Activated CD8-positive, alpha-beta memory T cell treated with anti-CD3 and anti-CD28 coated beads for 36 hours (primary cell): Measurements from ENCODE around the gene MESD. TPM values are rescaled to one million over a fixed set of nuclear protein-coding genes. Genes with fewer than 3 reads are reported as not detected.

ENCODE experiments used
- CTCF ChIA-PET: fragments of 350-600 bp; sonication (Branson Sonifier 250); formaldehyde crosslinking; loops from one replicate; lab custom pipeline; 2021; ENCODE audit warnings: antibody characterized with exemption; lab: Charles Lee
- POLR2A ChIA-PET: fragments of 350-600 bp; sonication (Branson Sonifier 250); formaldehyde crosslinking; loops from one replicate; lab custom pipeline; 2021; ENCODE audit warnings: antibody characterized with exemption; lab: Charles Lee
- total RNA-seq, 2 experiments: library from RNA; stranded (reverse); gene quantifications; one replicate each; pipeline ENCODE4 v1.2.3, GENCODE V29; 2021

Gene MESD
- total RNA-seq, 2 experiments from 2014 or later: 26.5 to 28.1 TPM

DNA sequence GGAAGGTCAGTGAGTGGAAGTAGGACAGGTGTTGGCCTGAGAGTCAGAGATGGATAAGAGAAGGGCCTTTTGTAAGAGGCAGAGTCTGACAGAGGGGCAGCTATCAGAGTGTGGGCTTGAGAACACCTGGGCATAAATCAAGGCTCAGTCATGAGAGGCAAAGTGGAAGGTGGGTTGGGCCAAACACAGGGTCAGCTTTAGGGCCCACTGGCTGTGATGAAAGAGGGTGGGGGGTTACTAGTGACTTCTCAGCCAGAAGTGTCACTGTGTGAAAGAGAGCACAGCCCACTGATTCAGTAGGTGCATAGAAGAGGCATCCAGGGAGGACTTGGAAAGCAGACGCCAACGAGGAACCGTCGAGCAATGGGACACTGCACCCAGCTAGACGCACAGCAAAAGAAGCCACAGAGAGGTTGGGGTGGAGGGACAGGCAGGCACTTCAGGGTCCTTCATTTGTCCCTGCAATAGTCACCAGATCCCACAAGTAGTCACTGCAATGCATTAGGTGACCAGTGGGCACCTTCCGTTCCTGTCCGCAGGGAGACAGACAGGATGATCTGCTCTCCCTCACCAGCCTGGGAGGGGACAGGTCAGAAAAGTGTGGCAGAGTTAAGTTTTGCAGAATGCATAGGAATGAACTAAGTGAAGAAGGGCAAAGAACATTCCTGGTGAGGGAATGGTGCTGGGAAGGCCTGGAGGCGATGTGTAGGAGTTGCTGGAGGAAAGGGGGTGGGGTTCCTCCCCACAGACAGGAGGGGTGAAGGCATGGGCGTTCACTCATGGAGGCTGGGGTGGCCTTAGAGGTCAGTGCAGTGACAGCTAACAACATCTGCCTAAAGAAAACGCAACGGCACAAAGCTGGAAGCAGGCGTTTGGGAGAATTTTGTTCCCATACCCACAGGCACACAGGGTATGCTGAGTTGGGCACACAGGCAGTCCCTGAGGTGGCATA lies 36.3 kb downstream of the MESD start:
- CTCF ChIA-PET: interaction anchor here (0.6 kb wide), 1 partner anchor 28 kb away, joined by 3 read pairs; no protein-coding TSS in a partner anchor
- POLR2A ChIA-PET: no interaction called here

DNA sequence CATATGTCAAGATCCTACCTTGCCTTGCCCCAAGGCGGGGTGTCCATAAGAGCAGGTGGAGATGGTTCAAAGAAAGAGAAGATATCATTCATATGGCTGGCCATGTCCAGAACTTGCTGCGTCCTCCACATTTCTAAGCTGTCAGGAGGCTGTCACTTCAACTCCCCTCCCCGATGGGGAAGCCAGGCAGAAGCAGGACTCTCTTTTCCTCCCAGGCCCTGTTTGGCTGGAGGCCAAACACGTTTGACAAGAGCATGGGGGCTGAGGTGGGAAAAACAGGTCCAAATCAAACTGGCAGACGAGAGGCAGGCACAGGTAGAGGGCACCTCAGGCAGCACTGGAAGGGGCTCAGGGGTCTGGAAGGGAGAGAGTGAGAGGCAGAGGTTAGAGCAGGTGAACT lies 37.7 kb downstream of the MESD start:
- ChIA-PET POLR2A (no interaction called here), CTCF (no interaction called here)

DNA sequence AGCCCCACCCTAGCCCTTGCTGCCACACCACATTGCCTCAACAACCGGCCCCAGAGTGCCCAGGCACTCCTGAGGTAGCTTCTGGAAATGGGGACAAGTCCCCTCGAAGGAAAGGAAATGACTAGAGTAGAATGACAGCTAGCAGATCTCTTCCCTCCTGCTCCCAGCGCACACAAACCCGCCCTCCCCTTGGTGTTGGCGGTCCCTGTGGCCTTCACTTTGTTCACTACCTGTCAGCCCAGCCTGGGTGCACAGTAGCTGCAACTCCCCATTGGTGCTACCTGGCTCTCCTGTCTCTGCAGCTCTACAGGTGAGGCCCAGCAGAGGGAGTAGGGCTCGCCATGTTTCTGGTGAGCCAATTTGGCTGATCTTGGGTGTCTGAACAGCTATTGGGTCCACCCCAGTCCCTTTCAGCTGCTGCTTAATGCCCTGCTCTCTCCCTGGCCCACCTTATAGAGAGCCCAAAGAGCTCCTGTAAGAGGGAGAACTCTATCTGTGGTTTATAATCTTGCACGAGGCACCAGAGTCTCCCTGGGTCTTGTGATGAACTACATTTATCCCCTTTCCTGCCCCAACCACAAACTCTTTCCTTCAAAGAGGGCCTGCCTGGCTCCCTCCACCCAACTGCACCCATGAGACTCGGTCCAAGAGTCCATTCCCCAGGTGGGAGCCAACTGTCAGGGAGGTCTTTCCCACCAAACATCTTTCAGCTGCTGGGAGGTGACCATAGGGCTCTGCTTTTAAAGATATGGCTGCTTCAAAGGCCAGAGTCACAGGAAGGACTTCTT lies 39.1 kb downstream of the MESD start:
- ChIA-PET POLR2A (no interaction called here), CTCF (interaction anchor here (0.5 to 0.7 kb wide), 2 partner anchors 16 to 475 kb away, joined by 3 read pairs; no protein-coding TSS in a partner anchor)

DNA sequence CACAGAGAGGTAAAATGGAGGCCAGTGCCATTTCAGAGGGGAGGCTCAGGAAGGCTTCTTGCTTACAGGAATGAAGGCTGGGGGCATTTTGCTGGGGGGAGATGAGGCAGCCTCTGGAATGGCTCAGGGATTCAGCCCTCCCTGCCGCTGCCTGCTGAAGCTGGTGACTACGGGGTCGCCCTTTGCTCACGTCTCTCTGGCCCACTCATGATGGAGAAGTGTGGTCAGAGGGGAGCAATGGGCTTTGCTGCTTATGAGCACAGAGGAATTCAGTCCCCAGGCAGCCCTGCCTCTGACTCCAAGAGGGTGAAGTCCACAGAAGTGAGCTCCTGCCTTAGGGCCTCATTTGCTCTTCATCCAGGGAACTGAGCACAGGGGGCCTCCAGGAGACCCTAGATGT lies 39.9 kb downstream of the MESD start:
- CTCF ChIA-PET: no interaction called here
- POLR2A ChIA-PET: no interaction called here

DNA sequence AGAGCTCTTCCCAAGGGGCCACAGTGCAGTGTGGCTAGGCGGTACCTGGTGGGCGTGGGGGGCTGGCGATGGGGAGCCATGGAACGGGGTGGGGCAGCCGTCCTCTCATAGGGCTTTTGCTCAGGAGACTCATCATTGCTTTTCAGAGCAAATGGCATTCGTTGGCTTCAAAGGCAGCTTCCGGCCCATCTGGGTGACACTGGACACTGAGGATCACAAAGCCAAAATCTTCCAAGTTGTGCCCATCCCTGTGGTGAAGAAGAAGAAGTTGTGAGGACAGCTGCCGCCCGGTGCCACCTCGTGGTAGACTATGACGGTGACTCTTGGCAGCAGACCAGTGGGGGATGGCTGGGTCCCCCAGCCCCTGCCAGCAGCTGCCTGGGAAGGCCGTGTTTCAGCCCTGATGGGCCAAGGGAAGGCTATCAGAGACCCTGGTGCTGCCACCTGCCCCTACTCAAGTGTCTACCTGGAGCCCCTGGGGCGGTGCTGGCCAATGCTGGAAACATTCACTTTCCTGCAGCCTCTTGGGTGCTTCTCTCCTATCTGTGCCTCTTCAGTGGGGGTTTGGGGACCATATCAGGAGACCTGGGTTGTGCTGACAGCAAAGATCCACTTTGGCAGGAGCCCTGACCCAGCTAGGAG lies 40.8 kb downstream of the MESD start:
- ChIA-PET CTCF (no interaction called here), POLR2A (no interaction called here)

DNA sequence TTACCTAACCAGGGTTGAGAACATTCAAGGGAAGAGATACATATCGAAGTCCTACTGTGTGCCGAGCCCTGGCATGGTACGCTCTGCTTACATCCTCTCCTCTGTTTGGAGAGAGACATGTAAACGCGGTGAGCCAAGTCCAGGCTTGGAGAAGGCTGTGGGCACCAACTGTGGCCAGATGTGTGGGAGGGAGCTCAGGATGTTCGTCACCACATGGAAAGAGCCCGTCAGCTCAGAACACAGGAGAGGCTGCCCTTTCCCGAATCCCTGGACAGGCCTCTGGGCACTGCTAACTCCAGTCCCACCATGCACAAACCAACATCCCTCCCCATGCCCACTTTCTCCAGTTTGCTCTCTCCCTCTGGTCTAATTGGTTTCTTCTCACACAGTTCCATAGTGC lies 43.0 kb downstream of the MESD start:
- CTCF ChIA-PET: no interaction called here
- POLR2A ChIA-PET: no interaction called here

DNA sequence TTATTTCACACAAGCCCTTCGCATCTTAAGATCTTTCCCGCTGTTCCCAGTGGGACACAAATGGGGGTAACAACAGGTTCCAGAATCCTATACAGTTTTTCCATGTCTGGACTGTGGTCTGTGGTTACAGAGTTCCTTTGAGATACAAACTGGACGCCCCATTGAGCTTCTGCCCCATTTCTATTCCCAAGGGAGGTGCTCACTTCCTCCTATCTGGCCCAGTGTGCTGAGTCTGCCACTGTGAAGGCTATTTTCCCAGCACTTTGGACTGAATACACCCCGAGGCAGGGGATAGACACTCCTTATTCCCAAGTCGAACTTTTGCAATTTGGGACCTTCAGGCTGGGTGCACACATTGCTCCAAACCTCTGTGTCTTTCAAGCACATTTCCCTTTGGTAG lies 44.0 kb downstream of the MESD start:
- CTCF ChIA-PET: no interaction called here

DNA sequence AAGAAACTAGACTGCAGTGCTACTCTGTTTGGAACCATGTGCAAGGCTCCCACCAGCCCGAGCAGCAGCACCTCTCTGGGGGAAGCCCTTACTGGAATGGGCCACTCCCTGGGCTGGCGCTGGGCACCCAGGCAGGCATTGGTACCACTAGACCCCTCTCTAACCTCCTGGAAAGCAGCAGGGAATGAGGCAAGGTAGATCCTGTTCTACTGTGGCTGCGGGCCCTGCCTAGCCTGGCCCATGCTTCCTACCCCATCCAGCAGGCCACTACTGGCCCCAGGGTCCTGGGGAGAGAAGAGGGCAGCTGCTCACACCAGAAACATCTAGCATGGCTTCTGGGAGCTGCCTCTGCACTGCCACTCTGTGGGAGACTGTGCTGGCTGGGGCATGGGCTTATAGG lies 44.8 kb downstream of the MESD start:
- POLR2A ChIA-PET: no interaction called here
- CTCF ChIA-PET: no interaction called here

More for the DNA sequence above, 44.0 kb downstream of the MESD start:
- POLR2A ChIA-PET: no interaction called here

DNA sequence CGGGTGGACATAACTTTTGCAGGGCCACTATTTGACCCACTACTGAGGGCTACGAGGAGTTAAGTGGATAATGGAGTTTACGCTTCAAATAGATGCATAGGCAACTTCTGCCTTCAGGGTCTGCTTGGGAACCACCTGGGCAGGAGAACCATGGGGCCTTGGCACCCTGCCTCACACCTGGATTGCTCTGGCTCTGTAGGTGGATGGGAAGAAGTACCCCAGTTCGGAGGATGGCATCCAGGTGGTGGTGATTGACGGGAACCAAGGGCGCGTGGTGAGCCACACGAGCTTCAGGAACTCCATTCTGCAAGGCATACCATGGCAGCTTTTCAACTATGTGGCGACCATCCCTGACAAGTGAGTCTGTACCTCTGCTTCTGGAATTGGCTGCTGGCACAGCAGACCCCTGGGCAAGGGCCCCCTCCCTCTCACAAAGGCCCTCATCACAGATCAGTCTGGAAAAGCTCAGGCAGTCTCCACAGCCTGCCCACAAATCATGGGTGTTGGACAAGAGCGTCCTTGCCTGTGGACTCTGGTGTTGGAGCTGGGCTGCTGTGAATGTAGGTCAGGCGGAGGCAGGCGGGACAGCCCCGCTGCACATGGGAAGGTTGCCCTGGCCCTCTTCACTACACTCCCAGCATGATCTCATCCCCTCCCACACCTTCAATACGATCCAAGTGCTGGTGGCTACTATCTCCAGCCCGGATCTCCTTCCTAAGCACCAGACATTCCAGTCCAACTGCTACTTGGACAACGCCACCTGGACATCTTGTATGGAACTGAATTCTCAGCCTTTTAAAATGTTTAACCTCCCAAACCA lies 46.7 kb downstream of the MESD start:
- ChIA-PET POLR2A (no interaction called here), CTCF (no interaction called here)

DNA sequence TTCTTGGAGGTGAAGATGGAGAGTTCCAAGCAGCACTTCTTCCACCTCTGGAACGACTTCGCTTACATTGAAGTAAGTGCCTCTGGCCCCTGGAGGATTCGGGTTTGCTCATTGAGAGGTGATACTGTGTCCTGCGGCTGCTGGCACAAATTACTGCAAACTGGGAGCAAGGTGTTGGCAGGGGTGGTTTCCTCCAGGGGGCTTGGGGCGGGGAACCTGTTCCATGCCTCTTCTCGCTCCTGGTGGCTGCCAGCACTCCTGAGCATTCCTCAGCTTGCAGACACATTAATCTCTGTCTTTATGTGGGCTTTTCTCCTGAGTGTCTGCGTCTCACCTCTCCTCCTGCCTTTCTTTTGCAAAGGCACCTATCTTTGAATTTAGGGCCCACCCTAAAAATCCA lies 47.4 kb downstream of the MESD start:
- ChIA-PET CTCF (no interaction called here), POLR2A (no interaction called here)

DNA sequence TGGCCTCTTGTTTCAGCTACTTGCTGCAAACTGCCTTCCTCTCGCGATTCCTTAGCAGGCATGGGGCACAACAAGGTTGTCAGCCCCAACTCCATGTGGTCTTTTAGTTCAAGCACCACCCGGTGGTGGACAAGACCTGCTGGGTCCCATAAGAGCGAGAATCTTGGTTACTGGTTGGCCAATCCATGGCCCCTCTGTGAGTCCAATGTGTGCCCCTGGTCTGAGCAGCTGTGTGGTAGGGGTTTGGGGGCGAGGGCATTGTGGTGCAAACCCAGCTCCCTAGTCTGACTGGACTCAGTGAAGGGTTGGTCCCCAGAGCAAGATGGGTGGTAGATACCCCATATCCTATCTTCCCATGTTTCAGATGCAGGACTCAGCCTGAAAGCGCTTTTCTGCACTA lies 48.8 kb downstream of the MESD start:
- ChIA-PET POLR2A (no interaction called here), CTCF (no interaction called here)

DNA sequence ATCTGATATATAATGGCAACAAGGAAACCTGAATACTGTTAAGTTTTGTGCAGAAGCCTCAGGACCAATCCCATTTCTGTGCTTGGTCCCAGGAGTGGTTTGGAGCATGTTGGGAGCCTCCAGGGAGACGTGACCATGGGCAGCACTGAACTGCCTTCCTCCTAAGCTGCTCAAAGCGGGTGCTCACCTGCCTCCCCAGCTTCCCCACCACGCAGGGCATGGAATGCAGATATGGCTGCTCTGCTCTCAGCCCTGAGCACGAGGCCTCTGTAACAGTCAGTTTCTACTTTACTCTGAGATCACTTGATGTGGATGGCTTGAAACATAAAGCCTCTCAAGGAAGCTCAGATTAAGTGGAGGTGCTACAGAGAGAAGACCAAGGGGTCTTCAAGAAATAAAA lies 49.3 kb downstream of the MESD start:
- ChIA-PET CTCF (no interaction called here), POLR2A (no interaction called here)

DNA sequence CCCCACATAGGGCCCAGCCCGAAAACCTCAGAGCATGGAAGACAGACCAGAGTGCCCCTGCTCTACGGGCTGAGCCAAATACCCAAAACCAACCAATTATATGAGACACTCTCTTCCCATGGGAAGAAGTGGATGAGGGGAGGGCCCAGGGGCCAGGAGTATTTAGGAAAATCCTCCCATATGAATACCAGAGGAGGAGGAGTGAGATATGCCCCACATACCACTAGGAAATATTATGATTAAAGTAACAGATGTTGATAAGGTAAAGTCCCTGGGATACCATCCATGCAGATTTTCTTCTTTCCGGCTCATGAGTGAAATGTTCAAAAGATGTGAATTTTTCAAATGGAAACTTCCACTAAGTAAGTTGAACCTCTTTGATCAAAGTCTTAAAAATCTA lies 50.4 kb downstream of the MESD start:
- ChIA-PET CTCF (no interaction called here), POLR2A (no interaction called here)

DNA sequence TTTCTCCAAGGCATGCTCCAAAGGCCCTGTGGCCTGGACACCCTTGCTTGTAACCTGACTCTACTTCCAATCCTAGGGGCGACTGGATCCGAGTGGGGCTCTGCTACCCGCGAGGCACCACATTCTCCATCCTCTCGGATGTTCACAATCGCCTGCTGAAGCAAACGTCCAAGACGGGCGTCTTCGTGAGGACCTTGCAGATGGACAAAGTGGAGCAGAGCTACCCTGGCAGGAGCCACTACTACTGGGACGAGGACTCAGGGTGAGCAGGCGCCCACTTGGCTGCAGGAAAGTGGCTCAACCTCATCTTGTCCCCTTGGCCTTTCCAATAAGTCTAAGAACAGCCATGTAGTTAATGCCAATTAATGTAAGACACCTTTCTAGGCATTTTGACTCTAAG lies 51.9 kb downstream of the MESD start:
- POLR2A ChIA-PET: no interaction called here
- CTCF ChIA-PET: no interaction called here

DNA sequence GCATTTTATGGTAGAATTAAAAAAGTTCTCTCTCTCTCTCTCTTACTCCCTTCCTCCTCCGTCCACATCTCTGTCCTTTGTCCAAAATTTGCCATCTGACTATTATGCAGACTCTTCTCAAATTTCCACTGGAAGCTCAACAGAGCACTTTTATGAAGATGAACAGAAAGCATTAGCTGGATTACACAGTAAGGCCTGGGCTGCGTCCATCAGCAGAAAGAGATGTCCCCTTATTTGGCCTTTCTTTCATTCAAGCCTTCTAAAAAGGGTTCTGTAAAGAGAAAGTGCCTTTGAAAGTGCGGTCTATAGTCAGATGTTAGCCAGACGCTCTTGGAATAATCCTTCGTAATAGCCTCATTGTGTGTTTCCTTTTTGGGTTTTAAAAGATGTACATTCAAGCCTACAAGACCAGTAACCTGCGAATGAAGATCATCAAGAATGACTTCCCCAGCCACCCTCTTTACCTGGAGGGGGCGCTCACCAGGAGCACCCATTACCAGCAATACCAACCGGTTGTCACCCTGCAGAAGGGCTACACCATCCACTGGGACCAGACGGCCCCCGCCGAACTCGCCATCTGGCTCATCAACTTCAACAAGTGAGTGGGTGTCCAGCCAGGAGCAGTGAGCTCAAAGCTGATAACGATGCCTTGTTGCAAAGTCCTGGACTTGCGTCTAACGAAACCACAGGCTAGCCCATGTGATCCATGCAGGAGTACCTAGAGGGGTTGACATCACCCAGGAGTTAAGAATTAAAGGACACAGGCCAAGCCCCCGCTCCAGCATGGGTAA lies 53.1 kb downstream of the MESD start:
- POLR2A ChIA-PET: no interaction called here
- CTCF ChIA-PET: no interaction called here

DNA sequence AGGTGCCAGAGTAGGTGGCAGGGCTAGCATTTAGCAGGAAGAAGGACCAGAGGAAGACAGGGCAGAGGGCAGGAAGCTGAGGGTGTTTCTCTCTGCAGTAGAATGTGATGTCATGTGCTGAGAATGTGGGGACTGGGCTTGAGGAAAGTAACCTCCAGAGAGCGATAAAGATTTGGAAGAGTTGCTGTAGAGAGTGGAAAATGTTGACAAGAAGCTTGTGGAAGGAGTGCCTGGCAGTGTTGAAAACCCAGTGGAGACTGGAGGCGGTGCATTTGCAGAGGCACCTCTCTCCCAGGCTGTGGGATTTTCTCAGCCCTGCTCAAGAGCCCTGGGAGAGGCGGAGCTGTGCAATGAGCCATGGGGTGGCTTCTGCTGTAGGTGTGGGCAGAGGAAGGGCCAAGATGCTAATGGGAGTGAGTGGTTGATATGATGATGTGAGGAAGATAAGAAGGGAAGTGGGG lies 54.8 kb downstream of the MESD start:
- CTCF ChIA-PET: interaction anchor here (0.6 kb wide), 1 partner anchor 46 kb away, joined by 3 read pairs; no protein-coding TSS in a partner anchor
- POLR2A ChIA-PET: no interaction called here

DNA sequence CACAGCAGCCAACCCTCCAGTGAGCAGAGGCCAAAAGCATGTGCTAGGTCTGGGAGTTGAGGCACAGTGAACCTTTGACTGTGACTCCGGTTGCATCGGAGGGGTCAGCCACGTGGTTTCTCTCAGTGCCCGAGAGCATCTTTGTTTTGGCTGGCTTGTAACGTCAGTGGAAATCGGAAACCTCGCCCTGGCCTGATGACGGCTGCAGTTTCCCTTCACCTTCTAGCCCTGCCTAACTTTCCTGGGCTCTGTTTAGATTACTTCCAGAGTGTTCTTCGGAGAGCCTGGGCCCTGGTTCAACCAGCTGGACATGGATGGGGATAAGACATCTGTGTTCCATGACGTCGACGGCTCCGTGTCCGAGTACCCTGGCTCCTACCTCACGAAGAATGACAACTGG lies 56.6 kb downstream of the MESD start:
- CTCF ChIA-PET: no interaction called here
- POLR2A ChIA-PET: no interaction called here

DNA sequence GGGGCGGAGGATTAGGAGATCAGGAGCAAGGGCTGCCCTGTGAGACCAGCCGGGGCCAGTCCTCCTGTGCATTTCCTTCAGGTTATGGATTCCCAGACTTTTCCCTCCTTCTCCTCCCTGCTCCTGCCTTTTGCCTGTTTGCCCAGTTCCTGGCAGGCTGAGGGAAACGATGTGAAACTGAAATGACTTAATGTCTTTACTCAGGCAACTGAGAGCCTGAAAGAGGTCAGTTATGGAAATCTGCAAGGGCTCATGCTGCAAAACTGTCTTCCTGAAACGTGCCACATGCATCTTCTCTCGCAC lies 57.2 kb downstream of the MESD start:
- POLR2A ChIA-PET: no interaction called here
- CTCF ChIA-PET: no interaction called here
